ENCODE measurements around the gene RMND5B.

RMND5B gene

DNA sequence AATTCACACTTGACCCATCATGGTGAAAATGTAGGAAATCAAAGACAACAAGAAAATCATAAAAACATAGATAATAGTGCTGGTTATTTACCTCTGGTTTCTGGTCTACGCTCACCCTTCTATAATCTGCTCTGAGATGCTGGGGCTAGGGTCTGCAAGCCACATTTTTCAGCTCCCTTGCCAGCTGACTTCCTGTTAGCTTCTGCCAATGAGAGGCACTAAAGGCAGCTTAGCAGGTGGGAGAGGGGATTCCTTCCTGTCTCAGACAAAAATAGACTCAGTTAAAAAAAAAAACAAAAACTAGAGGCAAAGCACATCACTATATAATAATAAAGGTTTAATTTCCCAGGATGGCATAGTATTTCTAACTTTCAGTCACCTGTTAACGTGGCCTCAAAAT, 37.7 kb upstream of the RMND5B start:
- no peak overlapping the region for H3K4me3 ChIP-seq (ENCODE audit: low read depth, low read length)
- TF ChIP-seq, protein P1, sequence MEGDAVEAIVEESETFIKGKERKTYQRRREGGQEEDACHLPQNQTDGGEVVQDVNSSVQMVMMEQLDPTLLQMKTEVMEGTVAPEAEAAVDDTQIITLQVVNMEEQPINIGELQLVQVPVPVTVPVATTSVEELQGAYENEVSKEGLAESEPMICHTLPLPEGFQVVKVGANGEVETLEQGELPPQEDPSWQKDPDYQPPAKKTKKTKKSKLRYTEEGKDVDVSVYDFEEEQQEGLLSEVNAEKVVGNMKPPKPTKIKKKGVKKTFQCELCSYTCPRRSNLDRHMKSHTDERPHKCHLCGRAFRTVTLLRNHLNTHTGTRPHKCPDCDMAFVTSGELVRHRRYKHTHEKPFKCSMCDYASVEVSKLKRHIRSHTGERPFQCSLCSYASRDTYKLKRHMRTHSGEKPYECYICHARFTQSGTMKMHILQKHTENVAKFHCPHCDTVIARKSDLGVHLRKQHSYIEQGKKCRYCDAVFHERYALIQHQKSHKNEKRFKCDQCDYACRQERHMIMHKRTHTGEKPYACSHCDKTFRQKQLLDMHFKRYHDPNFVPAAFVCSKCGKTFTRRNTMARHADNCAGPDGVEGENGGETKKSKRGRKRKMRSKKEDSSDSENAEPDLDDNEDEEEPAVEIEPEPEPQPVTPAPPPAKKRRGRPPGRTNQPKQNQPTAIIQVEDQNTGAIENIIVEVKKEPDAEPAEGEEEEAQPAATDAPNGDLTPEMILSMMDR (IDR thresholded peaks at IDR 0.05; ENCODE audit: low read depth, low read length, missing control alignments) = no peak
- DNase-seq (ENCODE audit: low read depth) = no peak

DNA sequence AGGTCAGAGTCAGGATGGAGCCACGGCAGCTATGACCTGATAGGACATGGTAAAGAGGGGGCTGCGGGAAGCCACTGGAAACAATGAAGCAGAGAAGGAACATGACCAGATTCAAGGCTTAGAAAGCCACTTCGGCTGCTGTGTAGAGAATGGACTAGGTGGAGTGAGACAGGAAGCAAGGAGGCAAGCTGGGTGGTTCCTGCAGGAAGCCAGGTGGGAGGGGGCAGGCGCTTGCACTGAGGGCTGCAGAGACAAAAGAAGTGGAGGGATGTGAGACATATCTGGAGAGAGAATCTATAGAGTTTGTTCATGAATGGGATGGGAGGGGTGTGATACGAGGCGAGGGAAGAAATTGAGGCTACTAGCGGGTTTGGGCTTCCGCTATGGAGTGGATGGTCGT, 36.5 kb upstream of the RMND5B start:
- DNase-seq (ENCODE audit: low read depth) = no peak
- H3K4me3 ChIP-seq (ENCODE audit: low read depth, low read length) = no peak overlapping the region
- TF ChIP-seq, protein P1 (IDR thresholded peaks at IDR 0.05; ENCODE audit: low read depth, low read length, missing control alignments) = no peak

DNA sequence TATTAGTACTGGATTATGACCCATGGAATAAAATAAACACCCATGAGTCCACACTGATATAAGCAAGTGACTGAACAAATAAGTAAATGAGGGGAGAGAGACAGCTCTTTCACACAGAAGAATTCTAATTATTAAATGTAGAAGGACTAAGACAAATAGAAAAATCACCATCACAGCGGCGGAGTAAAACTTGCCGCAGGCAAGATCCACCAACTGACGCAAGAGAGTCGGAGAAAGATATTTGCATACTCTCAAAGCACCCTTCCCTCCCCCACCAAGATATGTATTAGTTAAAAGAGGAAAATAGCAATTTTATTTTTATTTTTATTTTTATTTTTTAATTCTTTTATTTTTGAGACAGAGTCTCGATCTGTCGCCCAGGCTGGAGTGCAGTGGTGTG, 32.1 kb upstream of the RMND5B start:
- H3K4me3 ChIP-seq (ENCODE audit: low read depth, low read length) = no peak overlapping the region
- DNase-seq (ENCODE audit: low read depth) = no peak
- TF ChIP-seq, protein P1 (IDR thresholded peaks at IDR 0.05; ENCODE audit: low read depth, low read length, missing control alignments) = no peak

DNA sequence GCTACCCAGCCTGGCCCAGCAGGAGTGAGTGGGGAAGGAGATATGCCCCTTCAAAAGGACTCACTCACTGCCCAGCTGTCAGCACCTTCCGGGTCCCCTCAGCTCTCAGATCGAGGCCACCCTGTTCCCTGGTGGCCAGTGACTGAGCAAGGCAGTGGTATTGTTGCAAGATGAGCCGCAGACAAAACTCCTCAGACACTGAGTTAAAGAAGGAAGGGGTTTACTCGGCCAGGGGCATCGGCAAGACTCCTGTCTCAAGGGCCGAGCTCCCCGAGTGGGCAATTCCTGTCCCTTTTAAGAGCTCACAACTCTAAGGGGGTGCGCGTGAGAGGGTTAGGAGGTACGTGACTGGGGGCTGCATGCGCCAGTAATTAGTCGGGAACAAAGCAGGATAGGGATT, 27.2 kb upstream of the RMND5B start:
- TF ChIP-seq, protein P1 (IDR thresholded peaks at IDR 0.05; ENCODE audit: low read depth, low read length, missing control alignments) = no peak
- no peak for DNase-seq (ENCODE audit: low read depth)
- no peak overlapping the region for H3K4me3 ChIP-seq (ENCODE audit: low read depth, low read length)

DNA sequence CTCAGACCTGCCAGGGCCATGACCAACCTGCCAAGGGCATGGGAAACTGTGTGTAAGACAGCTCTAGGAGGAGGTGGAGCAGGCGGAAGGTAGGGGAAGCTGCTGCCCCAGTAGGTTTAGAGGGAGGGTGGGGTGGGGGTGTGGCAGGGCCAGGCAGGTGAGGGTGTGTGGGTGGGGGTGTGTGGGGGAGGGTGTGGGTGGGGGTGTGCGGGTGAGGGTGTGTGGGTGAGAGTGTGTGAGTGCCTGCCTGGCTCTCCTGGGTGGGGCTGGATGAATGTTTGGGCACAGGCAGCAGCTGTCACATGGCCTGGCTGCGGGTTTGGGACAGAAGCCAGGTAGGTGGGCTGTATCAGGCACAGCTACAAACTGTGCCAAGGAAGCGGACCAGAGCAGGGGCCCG, 26.3 kb upstream of the RMND5B start:
- no peak overlapping the region for H3K4me3 ChIP-seq (ENCODE audit: low read depth, low read length)
- DNase-seq (ENCODE audit: low read depth) = no peak
- TF ChIP-seq, protein P1 (IDR thresholded peaks at IDR 0.05; ENCODE audit: low read depth, low read length, missing control alignments) = no peak

DNA sequence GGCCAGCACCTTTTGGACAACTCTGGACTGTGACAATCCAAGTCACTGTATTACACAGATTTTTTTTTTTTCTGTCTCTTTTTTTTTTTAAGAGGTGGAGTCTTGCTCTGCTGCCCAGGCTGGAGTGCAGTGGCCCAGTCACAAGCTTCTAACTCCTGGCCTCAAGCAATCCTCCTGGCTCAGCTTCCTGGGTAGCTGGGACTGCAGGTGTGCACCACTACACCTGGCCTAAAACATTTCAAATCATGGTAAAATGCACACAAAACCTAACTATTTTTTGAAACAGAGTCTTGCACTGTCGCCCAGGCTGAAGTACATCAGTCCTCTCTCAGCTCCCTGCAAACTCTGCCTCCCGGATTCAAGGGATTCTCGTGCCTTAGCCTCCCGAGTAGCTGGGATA, 24.7 kb upstream of the RMND5B start:
- DNase-seq (ENCODE audit: low read depth) = no peak
- TF ChIP-seq, protein P1 (IDR thresholded peaks at IDR 0.05; ENCODE audit: low read depth, low read length, missing control alignments) = no peak
- no peak overlapping the region for H3K4me3 ChIP-seq (ENCODE audit: low read depth, low read length)

DNA sequence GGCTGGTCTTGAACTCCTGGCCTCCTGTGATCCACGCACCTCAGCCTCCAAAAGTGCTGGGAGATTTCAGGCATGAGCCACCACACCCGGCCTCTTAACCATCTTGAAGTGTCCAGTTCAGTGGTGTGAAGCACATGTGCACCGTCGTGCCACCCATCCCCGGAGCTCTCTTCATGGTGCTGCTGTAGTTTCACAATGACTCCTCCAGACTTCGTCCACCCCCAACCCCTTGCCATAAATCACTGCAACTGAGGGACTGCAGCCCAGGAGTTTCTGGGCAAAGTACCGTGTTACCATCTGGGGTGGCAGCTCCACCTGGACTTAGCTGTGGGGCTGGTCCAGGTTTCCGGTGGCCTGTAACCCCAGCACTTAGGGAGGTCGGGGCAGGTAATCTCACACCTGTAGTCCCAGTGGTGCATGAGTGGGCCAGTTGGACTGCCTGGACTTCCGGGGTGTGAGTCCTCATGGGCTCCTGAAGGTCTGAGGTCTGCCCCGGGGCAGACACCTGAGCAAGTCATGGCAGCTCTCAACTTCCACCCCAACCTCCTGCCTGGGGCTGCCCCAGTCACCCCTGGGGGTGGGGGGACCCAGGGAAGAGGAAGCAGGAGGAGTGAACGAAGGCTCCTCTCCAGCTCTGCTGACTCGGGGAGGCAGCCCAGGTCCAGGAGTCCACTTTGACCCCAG, 24.1 kb upstream of the RMND5B start:
- TF ChIP-seq, protein P1 (IDR thresholded peaks at IDR 0.05; ENCODE audit: low read depth, low read length, missing control alignments) = no peak
- no peak overlapping the region for H3K4me3 ChIP-seq (ENCODE audit: low read depth, low read length)
- DNase-seq (ENCODE audit: low read depth) = no peak

Measured in GM12864 (cell line).